Loucy (cell line): ENCODE data around the gene GSE1.

Source experiments
- H2AFZ ChIP-seq: fragments of 200-600 bp; sonication (generic); 2 replicates; pipeline ENCODE4 v1.6.0; 2016; ENCODE audit warnings: antibody characterized with exemption, mild to moderate bottlenecking, low read length, moderate library complexity
- H3F3A ChIP-seq: fragments of 200-600 bp; 2 replicates; pipeline ENCODE4 v1.6.0; 2016; ENCODE audit warnings: antibody characterized with exemption, low read depth, mild to moderate bottlenecking
- H3K27me3 ChIP-seq: fragments of 200-600 bp; sonication (generic); 2 replicates; pipeline ENCODE4 v1.6.1; 2014; ENCODE audit warnings: low read length, mild to moderate bottlenecking; ENCODE audit not compliant: insufficient read depth, poor library complexity, severe bottlenecking
- H3K36me3 ChIP-seq: fragments of 200-600 bp; sonication (generic); 2 replicates; pipeline ENCODE4 v1.6.1; 2016; ENCODE audit warnings: low read length; ENCODE audit not compliant: insufficient read depth
- H3K4me1 ChIP-seq: fragments of 200-600 bp; sonication (generic); 2 replicates; pipeline ENCODE4 v1.5.1; 2014; ENCODE audit warnings: low read length, mild to moderate bottlenecking; ENCODE audit not compliant: insufficient read depth, poor library complexity, severe bottlenecking
- H3K4me2 ChIP-seq: fragments of 200-600 bp; sonication (generic); 2 replicates; pipeline ENCODE4 v1.6.0; 2014; ENCODE audit warnings: antibody characterized with exemption, low read length, low read depth, mild to moderate bottlenecking; ENCODE audit not compliant: poor library complexity, severe bottlenecking
- H3K4me3 ChIP-seq: fragments of 200-600 bp; sonication (generic); 2 replicates; pipeline ENCODE4 v1.5.1; 2014; ENCODE audit warnings: low read length, mild to moderate bottlenecking, mixed read lengths; ENCODE audit not compliant: poor library complexity, severe bottlenecking
- H3K79me2 ChIP-seq: fragments of 200-600 bp; sonication (generic); 2 replicates; pipeline ENCODE4 v1.6.1; 2014; ENCODE audit warnings: low read length; ENCODE audit not compliant: insufficient read depth
- H3K9ac ChIP-seq: fragments of 200-600 bp; sonication (generic); 2 replicates; pipeline ENCODE4 v1.6.0; 2014; ENCODE audit warnings: mild to moderate bottlenecking, low read depth, low read length, moderate library complexity; ENCODE audit not compliant: poor library complexity, severe bottlenecking
- H3K9me2 ChIP-seq: fragments of 200-600 bp; sonication (generic); replicated peaks from 2 replicates; pipeline ENCODE4 v1.6.1; 2016; ENCODE audit warnings: low read depth, low read length, mixed read lengths
- H3K9me3 ChIP-seq: fragments of 200-600 bp; sonication (generic); 2 replicates; pipeline ENCODE4 v1.6.1; 2014; ENCODE audit warnings: mild to moderate bottlenecking, antibody characterized with exemption, low read length, low read depth; ENCODE audit not compliant: insufficient read depth
- H4K20me1 ChIP-seq: fragments of 200-600 bp; sonication (generic); 2 replicates; pipeline ENCODE4 v1.6.0; 2014; ENCODE audit warnings: antibody characterized with exemption, low read length, mild to moderate bottlenecking; ENCODE audit not compliant: insufficient read depth, poor library complexity, severe bottlenecking
- EZH2phosphoT487 ChIP-seq: fragments of 200-600 bp; IDR thresholded peaks from 2 replicates; pipeline ENCODE4 v1.6.1; 2018; ENCODE audit warnings: antibody characterized with exemption, mild to moderate bottlenecking, moderate library complexity, borderline replicate concordance
- TF ChIP-seq, protein P1 (sequence below): fragments of 200-600 bp; sonication (generic); conservative IDR thresholded peaks from 2 replicates; pipeline ENCODE4 v1.5.1; 2014; ENCODE audit warnings: mild to moderate bottlenecking, antibody characterized with exemption, low read length

Gene GSE1

DNA sequence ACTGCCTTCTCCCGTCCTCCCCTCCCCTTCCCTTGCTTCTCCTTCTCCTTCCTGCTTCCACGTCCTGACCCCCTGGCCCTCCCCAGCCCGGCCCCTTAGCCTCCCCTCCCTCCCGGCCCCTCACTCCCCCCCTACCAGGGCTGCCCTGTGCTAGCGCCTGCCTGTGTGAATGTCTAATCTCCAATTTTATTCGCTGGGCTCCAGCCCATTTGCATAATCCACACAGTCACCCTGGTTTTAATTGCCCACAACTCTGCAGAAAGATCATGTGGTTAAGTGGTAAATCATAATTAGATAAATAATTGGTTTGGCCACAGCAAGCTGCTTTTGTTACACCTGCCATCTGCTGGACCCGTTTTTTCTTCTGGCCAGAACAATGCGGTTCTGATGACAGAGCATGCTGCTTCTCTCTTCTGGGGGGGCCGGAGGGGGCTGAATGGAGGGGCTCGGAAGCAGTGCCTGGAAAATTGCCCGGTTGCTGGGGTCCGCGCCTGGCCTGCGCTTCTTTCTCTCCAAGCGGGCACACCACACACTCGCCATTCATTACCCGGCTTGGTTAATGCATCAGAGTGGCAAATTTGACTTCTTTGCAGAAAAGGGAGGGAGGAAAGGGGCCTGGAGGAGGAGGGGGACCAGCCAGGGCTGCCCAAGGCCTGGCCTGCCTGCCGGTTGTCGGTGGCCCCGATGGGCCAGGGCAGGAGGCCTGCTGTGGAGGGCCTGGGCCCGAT, 19.5 kb upstream of the GSE1 start:
- H3K4me3 ChIP-seq, result no peak overlapping the region
- no peak overlapping the region for H3K9ac ChIP-seq
- peaks cover 33% of the 10 kb centered on the region; the same call in 1 of the 2 replicates for H3K36me3 ChIP-seq
- H3K9me2 ChIP-seq, result no peaks in the 10 kb centered on the region
- peaks cover 87% of the 10 kb centered on the region for H4K20me1 ChIP-seq
- H3F3A ChIP-seq, result no peaks in the 10 kb centered on the region
- H3K9me3 ChIP-seq, result no peaks in the 10 kb centered on the region
- H3K4me1 ChIP-seq, result peaks cover 11% of the 10 kb centered on the region
- TF ChIP-seq EZH2phosphoT487, result no peak
- TF ChIP-seq, protein P1, sequence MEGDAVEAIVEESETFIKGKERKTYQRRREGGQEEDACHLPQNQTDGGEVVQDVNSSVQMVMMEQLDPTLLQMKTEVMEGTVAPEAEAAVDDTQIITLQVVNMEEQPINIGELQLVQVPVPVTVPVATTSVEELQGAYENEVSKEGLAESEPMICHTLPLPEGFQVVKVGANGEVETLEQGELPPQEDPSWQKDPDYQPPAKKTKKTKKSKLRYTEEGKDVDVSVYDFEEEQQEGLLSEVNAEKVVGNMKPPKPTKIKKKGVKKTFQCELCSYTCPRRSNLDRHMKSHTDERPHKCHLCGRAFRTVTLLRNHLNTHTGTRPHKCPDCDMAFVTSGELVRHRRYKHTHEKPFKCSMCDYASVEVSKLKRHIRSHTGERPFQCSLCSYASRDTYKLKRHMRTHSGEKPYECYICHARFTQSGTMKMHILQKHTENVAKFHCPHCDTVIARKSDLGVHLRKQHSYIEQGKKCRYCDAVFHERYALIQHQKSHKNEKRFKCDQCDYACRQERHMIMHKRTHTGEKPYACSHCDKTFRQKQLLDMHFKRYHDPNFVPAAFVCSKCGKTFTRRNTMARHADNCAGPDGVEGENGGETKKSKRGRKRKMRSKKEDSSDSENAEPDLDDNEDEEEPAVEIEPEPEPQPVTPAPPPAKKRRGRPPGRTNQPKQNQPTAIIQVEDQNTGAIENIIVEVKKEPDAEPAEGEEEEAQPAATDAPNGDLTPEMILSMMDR, result no peak
- H3K4me2 ChIP-seq, result no peak overlapping the region
- no peaks in the 10 kb centered on the region for H3K27me3 ChIP-seq
- H3K79me2 ChIP-seq, result peaks cover 97% of the 10 kb centered on the region
- no peak overlapping the region for H2AFZ ChIP-seq

DNA sequence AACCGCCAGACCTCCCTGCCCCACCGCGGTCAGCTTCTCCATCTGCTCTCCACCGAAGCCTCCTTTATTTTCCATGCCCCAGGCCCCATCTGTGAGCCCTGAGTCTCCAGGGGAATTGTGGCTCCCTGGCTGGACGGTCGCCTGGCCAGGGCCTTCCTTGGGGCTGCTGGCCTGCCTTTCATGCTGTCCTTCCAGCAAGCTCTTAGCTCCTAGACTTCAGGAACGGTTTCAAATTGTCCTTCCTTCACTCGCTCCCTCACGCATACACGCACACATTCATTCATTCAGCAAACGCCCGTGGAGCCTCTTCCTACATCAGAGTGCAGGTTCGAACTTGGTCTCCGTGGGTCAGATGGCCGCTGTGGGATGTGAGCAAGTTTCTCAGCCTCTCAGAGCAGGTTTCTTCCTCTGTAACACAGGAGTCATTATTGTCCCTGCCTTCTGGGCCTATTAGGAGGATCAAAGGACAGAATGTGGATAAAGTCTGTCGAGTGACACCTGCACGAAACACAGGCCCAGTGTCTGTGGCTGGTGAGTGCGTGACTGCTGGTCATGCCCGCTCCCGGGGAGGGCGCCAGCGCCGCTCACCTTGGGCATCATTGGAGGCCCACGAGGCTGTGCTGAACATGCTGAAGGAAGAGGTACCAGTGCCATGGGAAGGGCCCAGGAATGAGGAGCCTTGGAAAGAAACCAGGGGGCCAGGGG, 18.7 kb upstream of the GSE1 start:
- H3K79me2 ChIP-seq, result peaks cover 97% of the 10 kb centered on the region
- peaks cover 11% of the 10 kb centered on the region for H3K4me1 ChIP-seq
- no peak overlapping the region for H2AFZ ChIP-seq
- no peaks in the 10 kb centered on the region for H3F3A ChIP-seq
- H4K20me1 ChIP-seq, result peaks cover 87% of the 10 kb centered on the region
- no peak overlapping the region for H3K4me3 ChIP-seq
- TF ChIP-seq, protein P1, result no peak
- TF ChIP-seq EZH2phosphoT487, result no peak
- no peak overlapping the region for H3K9ac ChIP-seq
- no peaks in the 10 kb centered on the region for H3K9me3 ChIP-seq
- H3K36me3 ChIP-seq, result peaks cover 36% of the 10 kb centered on the region; the same call in 1 of the 2 replicates
- H3K4me2 ChIP-seq, result no peak overlapping the region
- H3K9me2 ChIP-seq, result no peaks in the 10 kb centered on the region
- H3K27me3 ChIP-seq, result no peaks in the 10 kb centered on the region

DNA sequence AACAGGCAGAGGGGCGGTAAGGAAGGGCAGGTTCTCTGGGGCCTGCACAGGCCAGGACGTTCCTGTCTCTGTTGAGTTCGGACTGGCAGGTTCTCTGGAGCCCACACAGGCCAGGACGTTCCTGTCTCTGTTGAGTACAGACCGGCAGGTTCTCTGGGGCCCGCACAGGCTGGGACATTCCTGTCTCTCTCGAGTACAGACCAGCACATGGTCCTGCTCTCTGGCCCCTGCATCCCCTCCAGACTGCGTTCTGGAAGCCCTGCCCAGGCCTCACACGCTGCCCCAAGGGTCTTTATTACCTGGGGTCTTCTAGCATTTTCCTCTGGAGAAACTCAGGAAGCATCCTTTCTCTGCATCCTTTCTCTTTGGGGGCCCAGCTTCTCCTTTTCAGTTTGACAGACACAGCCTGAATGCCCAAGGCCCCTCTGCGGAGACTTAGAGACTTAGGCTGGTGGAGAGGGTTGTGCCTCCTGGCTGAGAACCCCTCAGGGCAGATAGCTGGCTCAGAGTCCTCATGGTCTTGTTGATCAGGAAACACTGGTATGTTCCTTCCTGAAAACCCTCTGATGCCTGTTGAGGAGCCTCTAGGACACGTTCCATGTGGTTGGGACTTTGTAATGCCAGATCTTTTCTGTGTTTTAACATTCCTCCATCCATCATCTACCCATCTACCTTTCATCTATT, 18.0 kb upstream of the GSE1 start:
- H3K4me2 ChIP-seq, result no peak overlapping the region
- TF ChIP-seq, protein P1, result no peak
- no peak for TF ChIP-seq EZH2phosphoT487

More for the DNA sequence above, 18.0 kb upstream of the GSE1 start:
- no peaks in the 10 kb centered on the region for H3F3A ChIP-seq
- peaks cover 36% of the 10 kb centered on the region; the same call in 1 of the 2 replicates for H3K36me3 ChIP-seq
- H2AFZ ChIP-seq, result no peak overlapping the region
- H3K4me1 ChIP-seq, result peaks cover 11% of the 10 kb centered on the region
- no peak overlapping the region for H3K9ac ChIP-seq
- no peaks in the 10 kb centered on the region for H3K9me2 ChIP-seq
- no peaks in the 10 kb centered on the region for H3K9me3 ChIP-seq
- peaks cover 97% of the 10 kb centered on the region for H3K79me2 ChIP-seq
- peaks cover 87% of the 10 kb centered on the region for H4K20me1 ChIP-seq
- H3K4me3 ChIP-seq, result no peak overlapping the region
- no peaks in the 10 kb centered on the region for H3K27me3 ChIP-seq
